AG10803 (cell line): ENCODE measurements around the gene IFIT1.
A peak's percentile ranks its signal among the peaks of the same experiment; 100 is the strongest.

Source experiments
- DNase-seq: peaks from one replicate; pipeline ENCODE4 v3.0.0; 2010; ENCODE audit warnings: low read depth
- H3K4me3 ChIP-seq: 2 replicates; pipeline ENCODE4 v1.5.1; 2011; ENCODE audit warnings: mild to moderate bottlenecking, low read length, control low read depth
- TF ChIP-seq, protein P1 (sequence below): conservative IDR thresholded peaks from 2 replicates; pipeline ENCODE4 v1.5.1; 2011; ENCODE audit warnings: mild to moderate bottlenecking, low read length, control low read depth, inconsistent platforms

IFIT1 gene

DNA sequence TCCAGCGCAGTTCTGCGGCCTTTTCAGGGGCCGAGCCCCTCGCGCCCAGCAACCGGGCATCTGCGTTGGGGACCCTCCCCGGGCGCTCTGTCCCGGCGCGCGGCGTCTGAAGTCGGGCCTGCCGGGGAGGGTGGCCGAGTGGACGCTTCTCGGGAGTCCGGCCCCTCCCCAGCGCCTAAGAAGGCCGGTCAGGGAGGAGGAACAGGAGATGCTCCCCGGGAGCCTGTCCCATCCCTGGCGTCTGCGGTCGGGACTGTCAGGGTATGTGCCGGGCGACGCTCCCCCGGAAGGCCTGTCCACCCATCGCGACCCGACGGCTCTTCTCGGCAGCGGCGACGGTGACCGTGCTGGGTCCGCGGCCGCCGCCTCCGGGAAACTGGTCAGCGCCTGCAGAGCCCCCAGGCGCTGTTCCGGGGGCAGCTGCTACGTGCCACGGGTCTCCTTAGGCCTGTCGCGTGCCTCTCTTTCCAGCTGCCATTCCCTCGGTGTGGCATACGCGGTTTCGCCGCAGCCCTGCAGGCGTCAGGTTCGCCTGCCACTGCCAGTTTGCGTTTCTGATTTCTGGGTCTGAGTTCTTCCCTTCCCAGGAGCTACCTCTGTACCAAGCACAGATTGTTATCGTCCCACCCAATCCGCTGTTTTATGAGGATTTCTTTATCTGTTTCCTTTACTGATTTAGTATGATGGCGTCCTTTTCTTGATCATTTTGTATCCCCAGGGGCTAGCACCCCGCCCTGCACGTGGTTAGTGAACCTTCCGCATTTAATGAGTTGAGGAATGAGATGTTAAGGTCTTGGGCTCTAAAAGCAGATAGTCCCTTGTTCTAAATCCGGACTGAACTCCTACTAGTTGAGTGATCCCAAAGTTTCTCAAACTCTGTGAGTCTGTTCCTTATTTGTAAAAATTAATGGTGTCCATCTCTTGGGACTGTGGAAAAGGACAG lies 22.7 kb downstream of the IFIT1 start:
- DNase-seq: peak; percentile 48
- TF ChIP-seq, protein P1, sequence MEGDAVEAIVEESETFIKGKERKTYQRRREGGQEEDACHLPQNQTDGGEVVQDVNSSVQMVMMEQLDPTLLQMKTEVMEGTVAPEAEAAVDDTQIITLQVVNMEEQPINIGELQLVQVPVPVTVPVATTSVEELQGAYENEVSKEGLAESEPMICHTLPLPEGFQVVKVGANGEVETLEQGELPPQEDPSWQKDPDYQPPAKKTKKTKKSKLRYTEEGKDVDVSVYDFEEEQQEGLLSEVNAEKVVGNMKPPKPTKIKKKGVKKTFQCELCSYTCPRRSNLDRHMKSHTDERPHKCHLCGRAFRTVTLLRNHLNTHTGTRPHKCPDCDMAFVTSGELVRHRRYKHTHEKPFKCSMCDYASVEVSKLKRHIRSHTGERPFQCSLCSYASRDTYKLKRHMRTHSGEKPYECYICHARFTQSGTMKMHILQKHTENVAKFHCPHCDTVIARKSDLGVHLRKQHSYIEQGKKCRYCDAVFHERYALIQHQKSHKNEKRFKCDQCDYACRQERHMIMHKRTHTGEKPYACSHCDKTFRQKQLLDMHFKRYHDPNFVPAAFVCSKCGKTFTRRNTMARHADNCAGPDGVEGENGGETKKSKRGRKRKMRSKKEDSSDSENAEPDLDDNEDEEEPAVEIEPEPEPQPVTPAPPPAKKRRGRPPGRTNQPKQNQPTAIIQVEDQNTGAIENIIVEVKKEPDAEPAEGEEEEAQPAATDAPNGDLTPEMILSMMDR: no peak
- peak overlapping the region; percentile 82 for H3K4me3 ChIP-seq

DNA sequence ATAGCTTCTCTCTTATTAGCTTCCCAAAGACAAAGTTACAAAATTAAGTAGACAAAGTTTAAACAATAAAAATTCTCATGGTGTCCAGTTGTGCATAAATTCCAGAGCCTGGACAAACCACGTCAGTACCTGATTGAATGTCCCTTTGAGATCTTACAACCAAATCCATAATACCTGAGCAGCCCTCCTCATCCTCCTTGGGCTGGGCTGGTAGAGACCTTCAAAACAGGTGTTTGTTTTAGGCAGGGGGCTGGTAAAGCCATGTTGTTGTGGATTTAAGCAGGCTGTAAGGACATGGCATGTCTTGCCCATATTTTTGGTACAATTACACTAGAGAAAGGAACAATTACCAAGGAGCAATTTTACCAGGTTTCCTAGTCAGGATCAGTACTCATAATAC lies 24.0 kb downstream of the IFIT1 start:
- no peak overlapping the region for H3K4me3 ChIP-seq
- no peak for DNase-seq
- TF ChIP-seq, protein P1: no peak

DNA sequence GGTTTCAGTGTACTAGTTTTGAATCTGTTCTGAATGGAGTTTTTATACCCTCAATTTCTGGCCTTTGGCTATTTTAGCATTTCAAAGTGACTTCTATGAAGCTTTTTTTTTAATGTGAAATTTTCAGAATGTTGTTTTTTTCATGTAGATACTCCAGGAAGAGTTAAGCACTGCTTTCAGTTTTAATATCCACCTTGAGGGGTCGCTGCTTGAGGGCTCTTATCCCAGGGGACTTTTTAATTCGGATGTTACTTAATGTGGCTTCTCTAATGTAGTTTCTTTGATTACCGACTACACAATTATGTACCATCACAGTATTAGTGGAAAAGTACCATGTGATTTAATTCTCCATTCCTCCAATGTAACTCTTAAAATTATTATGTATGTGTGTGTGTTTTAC lies 27.1 kb downstream of the IFIT1 start:
- TF ChIP-seq, protein P1: peak; percentile 53
- H3K4me3 ChIP-seq: no peak overlapping the region
- peak; percentile 18 for DNase-seq

DNA sequence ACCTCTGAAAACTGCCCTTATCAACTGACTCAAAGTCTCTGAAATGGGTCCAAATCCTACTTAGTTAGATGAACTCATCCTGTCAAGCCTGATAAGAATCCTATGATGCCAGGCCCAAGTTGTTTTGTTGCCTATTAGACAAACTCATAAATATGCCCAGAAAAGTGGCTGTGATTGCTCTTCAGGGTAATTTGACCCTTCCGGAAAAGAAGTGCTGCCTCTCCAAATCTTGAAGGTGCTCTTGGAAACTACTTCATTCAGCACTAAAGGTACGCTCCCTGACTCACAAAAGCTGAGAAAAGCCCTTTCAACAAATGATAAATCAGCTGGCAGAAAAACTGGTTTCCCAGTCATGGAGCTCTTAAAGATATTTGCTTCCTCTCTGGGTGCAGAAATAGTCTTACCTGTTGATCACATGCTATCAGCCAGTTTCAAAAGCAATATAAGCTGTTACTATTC lies 28.6 kb downstream of the IFIT1 start:
- TF ChIP-seq, protein P1: no peak
- DNase-seq: no peak
- no peak overlapping the region for H3K4me3 ChIP-seq

DNA sequence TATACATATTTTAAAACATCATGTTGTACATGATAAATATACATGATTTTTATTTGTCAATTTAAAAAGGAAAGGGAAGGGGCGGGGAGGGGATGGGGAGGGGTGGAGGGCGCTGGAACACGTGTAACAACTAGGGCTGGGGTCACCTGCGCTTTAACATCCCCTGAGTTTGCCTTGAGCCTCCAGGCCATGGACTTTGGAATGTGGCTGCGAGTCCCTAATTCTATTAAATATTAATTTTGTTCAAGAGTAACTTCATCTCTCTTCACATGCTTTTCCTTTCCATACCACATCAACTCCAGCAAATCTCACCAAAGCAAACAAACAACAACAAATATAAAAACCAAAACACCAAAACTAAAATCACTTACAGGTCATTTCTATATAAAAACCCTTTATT lies 32.6 kb downstream of the IFIT1 start:
- no peak overlapping the region for H3K4me3 ChIP-seq
- DNase-seq: no peak
- TF ChIP-seq, protein P1: no peak

DNA sequence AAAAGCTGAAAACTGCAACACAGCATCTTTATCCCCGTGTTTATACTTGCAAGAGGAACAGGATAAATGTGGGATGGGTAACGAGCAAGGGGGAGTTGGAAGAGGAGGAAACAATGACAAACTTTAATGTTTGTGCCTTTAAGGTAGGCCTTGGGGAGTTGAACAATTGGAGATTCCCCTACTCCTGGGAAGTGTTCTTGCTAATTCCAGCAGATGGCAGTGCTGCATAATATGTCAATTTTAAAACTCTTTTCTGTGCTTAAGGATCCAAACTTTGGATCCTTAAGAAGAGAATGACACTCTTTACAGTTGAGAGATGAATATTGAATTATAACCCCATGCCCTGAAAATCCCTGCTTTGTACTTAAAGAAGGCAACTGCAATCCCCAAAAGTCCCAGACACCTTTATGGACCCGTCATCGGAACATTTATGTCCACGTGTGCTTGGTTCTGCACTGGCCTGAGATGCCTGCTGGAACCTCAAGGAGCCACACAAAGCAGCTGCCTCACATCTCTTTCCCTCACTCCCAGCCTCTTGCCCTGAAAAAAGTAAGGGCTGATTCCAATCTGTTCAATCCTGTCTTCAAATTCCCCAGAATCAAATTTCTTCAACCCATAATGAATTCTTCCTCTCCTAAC lies 33.9 kb downstream of the IFIT1 start:
- H3K4me3 ChIP-seq: no peak overlapping the region
- TF ChIP-seq, protein P1: peak; percentile 92
- peak; percentile 68 for DNase-seq
